KOPT-K1 (cell line): ENCODE measurements around the gene ANKRD18B.
"Not testable (repeated sequence)": the region's sequence is repeated elsewhere in the genome, so short reads cannot be mapped to it uniquely, and the experiment has no call there.

Experiments
- H3K27ac ChIP-seq: fragments of 200-600 bp; sonication (generic); 2 replicates; pipeline ENCODE4 v1.5.1; 2016; ENCODE audit warnings: antibody characterized with exemption, mild to moderate bottlenecking, low read depth, low read length; ENCODE audit not compliant: poor library complexity, severe bottlenecking
- H3K36me3 ChIP-seq: fragments of 200-600 bp; sonication (generic); 2 replicates; pipeline ENCODE4 v1.5.1; 2017; ENCODE audit warnings: antibody characterized with exemption, mild to moderate bottlenecking, low read length, moderate library complexity; ENCODE audit not compliant: insufficient read depth
- H3K9me3 ChIP-seq: fragments of 200-600 bp; sonication (generic); 2 replicates; pipeline ENCODE4 v1.5.1; 2017; ENCODE audit warnings: antibody characterized with exemption, low read length, mild to moderate bottlenecking; ENCODE audit not compliant: insufficient read depth, poor library complexity, severe bottlenecking

ANKRD18B gene

DNA sequence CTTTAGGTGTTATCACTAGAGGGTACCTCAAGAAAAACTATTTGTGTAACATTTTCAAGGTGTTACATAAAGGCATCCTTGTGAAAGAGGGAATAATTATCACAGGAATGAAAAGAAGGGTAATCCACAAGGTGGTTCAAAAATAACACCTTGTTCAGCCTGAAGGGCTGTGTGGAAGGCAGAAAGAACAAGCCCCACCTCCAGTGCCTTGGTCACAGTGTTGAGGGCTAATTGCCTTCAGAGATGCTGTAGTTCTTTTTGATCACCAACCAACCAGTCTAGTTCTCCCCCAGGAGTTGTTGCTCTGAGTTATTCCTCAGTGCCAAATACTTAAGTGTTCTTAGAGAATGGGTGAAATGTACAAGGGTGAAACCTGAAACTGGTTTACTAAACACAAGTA, 43.7 kb downstream of the ANKRD18B start:
- not testable (repeated sequence) for H3K27ac ChIP-seq, H3K9me3 ChIP-seq, H3K36me3 ChIP-seq

- H3K36me3 ChIP-seq, H3K9me3 ChIP-seq, H3K27ac ChIP-seq: not testable (repeated sequence)
These were observed 53.7 kb downstream of the ANKRD18B start for GRCh38 chr9:33577786-33578185.

DNA sequence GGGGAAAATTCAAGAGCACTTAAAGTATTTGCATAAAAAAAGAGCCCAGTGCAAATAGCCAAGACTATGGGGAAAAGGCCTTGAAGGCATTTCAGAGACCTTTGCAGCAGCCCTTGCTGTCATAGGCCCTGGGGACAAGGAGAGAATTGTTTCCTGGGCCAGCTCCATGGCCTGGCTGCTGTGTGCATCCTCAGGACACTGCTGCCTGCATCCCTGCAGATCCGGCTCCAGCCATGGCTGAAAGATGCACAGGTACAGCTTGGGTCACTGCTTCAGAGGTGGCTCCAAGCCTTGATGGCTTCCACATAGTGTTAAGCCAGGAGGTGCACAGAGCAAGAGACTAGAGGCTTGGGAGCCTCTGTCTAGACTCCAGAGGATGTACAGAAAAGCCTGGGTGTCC, 55.9 kb downstream of the ANKRD18B start:
- H3K9me3 ChIP-seq, H3K36me3 ChIP-seq, H3K27ac ChIP-seq: not testable (repeated sequence)

- not testable (repeated sequence) for H3K9me3 ChIP-seq, H3K36me3 ChIP-seq, H3K27ac ChIP-seq
These were observed 58.6 kb downstream of the ANKRD18B start for GRCh38 chr9:33582686-33583085.

DNA sequence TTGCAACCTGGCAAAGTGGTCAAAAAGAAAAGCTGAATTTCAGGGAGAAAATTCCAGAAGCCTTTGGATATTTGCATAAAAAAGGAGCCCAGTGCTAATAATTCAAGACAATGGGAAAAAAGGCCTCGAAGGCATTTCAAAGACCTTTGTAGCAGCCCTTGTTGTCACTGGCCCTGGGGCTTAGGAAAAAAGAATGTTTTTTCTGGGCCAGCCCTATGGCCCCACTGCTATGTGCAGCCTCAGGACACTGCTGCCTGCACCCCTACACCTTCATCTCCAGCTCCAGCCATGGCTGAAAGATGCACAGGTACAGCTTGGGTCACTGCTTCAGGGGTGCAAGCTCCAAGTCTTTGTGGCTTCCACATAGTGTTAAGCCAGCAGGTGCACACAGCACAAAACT, 62.1 kb downstream of the ANKRD18B start:
- not testable (repeated sequence) for H3K36me3 ChIP-seq, H3K27ac ChIP-seq, H3K9me3 ChIP-seq

GRCh38 chr9:33587799-33588198, 63.7 kb downstream of the ANKRD18B start:
- H3K27ac ChIP-seq, H3K36me3 ChIP-seq, H3K9me3 ChIP-seq: not testable (repeated sequence)

GRCh38 chr9:33588876-33589275, 64.8 kb downstream of the ANKRD18B start:
- not testable (repeated sequence) for H3K36me3 ChIP-seq, H3K9me3 ChIP-seq, H3K27ac ChIP-seq

DNA sequence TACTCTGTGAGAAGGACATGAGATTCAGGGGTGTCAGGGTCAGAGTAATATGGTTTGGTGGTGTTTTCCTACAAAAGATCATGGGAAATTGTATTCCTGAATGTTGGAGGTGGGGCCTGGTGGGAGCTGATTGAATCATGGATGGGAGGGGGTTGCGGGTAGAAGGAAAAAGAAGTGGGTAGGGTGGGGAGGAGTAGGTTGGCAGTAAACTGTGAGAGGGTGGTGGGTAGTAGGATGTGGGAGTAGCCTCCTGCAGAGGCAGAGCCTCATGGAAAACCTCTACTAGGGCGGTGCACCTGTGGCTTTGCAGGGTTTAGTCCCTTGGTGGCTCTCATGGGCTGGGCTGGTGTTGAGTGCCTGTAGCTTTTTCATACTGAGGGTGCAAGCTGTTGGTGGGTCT, 66.8 kb downstream of the ANKRD18B start:
- H3K27ac ChIP-seq, H3K9me3 ChIP-seq, H3K36me3 ChIP-seq: not testable (repeated sequence)

DNA sequence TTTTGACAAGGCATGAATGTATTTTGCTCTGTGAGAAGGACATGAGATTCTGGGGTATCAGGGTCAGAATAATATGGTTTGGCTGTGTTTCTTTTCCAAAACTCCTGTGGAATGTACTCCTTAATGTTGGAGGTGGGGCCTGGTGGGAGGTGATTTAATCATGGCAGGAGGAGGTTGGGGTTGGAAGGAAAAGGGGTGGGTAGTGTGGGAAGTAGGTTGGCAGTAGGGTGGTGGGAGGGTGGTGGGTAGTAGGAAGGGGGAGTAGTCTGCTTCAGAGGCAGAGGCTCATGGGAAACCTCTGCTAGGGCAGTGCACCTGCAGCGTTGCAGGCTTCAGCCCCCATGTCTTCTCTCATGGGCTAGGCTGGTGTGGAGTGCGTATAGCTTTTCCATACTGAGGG, 72.9 kb downstream of the ANKRD18B start:
- not testable (repeated sequence) for H3K9me3 ChIP-seq, H3K36me3 ChIP-seq, H3K27ac ChIP-seq

DNA sequence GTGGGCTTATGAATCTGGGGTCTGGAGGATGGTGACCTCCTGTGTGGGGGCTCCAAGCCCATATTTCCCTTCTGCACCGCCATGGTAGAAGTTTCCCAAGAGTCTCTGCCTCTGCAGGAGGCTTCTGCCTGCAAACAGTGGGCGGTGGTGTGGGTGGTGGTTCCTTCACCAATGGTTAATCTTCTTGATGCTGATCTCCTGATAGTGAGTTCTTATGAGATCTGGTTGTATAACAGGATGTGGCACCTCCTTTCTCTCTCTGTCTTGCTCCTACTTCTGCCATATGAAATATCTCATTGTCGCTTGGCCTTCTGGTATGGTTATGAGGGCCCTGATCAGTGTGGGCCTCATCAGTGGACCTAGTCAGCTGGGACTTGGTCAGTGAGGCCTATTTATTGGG, 73.3 kb downstream of the ANKRD18B start:
- H3K9me3 ChIP-seq, H3K27ac ChIP-seq, H3K36me3 ChIP-seq: not testable (repeated sequence)

DNA sequence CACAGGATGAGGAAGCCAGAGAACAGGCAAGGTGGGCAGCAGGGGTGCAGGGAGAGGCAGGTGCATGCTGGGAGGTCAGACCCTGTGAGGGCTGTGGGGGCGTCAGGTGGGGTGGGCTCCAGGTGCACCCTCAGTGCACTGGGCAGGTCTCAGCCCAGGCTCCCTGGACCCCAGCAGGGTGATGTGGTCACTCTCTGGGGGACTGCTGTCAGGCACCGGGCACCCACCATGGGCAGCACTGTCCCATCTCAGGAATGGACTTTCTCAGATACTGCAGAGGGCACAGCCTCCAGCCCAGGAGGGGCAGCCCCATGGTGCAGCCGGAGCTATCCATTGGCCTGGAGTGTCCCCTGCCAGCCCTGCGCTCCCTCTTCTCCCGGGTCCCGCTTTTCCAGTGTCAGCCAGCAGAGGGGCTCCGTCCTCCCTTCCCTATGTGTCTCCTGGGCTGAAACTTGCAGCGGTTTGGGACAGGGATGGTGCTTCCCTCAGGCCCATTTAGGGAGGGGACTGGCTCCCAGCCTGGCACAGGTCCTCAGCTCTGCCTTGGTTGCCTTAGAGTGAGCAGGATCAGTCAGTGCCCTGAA, 74.8 kb downstream of the ANKRD18B start:
- not testable (repeated sequence) for H3K36me3 ChIP-seq, H3K27ac ChIP-seq, H3K9me3 ChIP-seq

DNA sequence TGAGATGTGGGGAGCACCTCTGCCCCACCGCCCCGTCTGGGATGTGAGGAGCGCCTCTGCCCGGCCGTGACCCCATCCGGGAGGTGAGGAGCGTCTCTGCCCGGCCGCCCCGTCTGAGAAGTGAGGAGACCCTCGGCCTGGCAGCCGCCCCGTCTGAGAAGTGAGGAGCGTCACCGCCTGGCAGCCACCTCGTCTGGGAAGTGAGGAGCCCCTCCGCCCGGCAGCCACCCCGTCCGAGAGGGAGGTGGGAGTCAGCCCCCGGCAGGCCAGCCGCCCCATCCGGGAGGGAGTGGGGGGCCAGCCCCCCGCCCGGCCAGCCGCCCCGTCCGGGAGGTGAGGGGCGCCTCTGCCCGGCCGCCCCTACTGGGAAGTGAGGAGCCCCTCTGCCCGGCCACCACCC, 76.9 kb downstream of the ANKRD18B start:
- not testable (repeated sequence) for H3K9me3 ChIP-seq, H3K36me3 ChIP-seq, H3K27ac ChIP-seq

- H3K27ac ChIP-seq, result not testable (repeated sequence)
These were observed 80.2 kb downstream of the ANKRD18B start for GRCh38 chr9:33604249-33604648.

GRCh38 chr9:33604936-33605335, 80.9 kb downstream of the ANKRD18B start:
- not testable (repeated sequence) for H3K9me3 ChIP-seq, H3K27ac ChIP-seq, H3K36me3 ChIP-seq

More at GRCh38 chr9:33604249-33604648, 80.2 kb downstream of the ANKRD18B start:
- not testable (repeated sequence) for H3K9me3 ChIP-seq, H3K36me3 ChIP-seq

DNA sequence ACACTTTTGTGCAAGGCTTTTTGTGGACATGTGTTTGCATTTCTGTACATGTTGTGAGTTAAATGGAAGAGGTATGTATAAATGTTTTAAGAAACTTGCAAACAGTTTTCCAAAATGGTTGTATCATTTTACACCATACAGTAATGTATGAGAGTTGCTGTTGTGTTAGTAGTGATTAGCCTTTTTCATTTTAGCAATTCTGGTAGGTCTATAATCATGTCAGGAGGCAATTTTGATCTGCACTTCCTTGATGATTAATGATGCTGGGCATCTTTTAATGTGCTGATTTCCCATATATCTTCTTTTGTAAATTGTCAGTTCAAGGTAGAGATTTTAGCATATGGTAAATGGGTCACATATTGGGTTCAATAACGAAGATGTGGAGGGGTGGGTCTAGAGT, 87.3 kb downstream of the ANKRD18B start:
- H3K36me3 ChIP-seq, result no peaks in the 10 kb centered on the region
- peaks cover 13% of the 10 kb centered on the region for H3K9me3 ChIP-seq
- no peak overlapping the region for H3K27ac ChIP-seq

GRCh38 chr9:33612410-33612809, 88.4 kb downstream of the ANKRD18B start:
- H3K27ac ChIP-seq, result not testable (repeated sequence)

More at GRCh38 chr9:33612410-33612809, 88.4 kb downstream of the ANKRD18B start:
- not testable (repeated sequence) for H3K36me3 ChIP-seq
- H3K9me3 ChIP-seq, result peaks cover 13% of the 10 kb centered on the region
